ENCODE measurements around the gene NUDCD3.

The NUDCD3 gene

DNA sequence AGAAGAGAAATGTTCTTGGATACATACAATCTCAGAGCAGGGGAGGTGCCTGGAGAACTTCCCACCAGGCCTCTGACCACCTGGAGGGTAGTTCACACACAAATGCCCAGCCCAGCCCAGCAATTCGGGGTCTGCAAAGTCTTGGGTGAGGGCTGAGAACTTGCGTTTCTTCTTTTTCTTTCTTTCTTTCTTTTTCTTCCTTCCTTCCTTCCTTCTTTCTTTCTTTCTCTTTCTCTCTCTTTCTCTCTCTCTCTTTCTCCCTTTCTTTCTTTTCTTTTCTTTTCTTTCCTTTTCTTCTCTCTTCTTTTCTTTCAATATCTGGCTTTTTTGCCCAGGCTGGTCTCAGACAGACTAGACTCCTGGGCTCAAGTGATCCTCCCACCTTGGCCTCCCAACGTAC lies 28.3 kb upstream of the NUDCD3 start:
- TF ChIP-seq, protein P1, sequence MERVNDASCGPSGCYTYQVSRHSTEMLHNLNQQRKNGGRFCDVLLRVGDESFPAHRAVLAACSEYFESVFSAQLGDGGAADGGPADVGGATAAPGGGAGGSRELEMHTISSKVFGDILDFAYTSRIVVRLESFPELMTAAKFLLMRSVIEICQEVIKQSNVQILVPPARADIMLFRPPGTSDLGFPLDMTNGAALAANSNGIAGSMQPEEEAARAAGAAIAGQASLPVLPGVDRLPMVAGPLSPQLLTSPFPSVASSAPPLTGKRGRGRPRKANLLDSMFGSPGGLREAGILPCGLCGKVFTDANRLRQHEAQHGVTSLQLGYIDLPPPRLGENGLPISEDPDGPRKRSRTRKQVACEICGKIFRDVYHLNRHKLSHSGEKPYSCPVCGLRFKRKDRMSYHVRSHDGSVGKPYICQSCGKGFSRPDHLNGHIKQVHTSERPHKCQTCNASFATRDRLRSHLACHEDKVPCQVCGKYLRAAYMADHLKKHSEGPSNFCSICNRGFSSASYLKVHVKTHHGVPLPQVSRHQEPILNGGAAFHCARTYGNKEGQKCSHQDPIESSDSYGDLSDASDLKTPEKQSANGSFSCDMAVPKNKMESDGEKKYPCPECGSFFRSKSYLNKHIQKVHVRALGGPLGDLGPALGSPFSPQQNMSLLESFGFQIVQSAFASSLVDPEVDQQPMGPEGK (CRISPR knock-in tag; IDR thresholded peaks at IDR 0.05; ENCODE audit: borderline replicate concordance), result no peak
- TF ChIP-seq ZNF565 (CRISPR knock-in tag; conservative IDR thresholded peaks at IDR 0.05; ENCODE audit: low read depth), result no peak
- TF ChIP-seq GLIS3 (CRISPR knock-in tag; IDR thresholded peaks at IDR 0.05), result no peak
- no peak for TF ChIP-seq ESRRG (CRISPR knock-in tag; IDR thresholded peaks at IDR 0.05)
- TF ChIP-seq SNAI2 (CRISPR knock-in tag; IDR thresholded peaks at IDR 0.05), result no peak
- TF ChIP-seq ZNF8 (CRISPR knock-in tag; IDR thresholded peaks at IDR 0.05), result no peak
- no peak for TF ChIP-seq CSDC2 (CRISPR knock-in tag; IDR thresholded peaks at IDR 0.05)
- TF ChIP-seq TOX (CRISPR knock-in tag; IDR thresholded peaks at IDR 0.05; ENCODE audit: borderline replicate concordance), result no peak
- no peak for TF ChIP-seq ZFP3 (CRISPR knock-in tag; IDR thresholded peaks at IDR 0.05)
- TF ChIP-seq PPARA (CRISPR knock-in tag; IDR thresholded peaks at IDR 0.05; ENCODE audit: borderline replicate concordance), result no peak
- no peak for ATAC-seq

DNA sequence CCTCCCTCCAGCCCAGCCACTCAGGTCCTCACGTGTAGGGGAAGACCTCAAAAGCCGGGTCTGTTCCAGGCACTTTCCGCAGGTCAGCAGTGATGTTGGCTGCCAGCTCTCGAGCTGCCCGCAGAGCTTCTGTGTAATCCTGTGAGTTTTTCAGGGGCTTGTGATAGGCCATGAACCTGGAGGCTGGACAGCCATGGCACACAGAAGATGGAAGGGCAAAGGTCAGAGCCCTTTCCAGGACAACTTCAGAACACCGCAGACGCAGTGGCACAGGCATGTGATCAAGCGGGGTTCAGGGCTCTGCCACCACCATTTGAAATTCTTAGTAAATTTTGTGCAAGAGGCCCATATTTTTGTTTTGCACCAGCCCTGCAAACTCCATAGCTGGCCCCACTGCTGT lies 26.7 kb upstream of the NUDCD3 start:
- TF ChIP-seq SNAI2 (CRISPR knock-in tag; IDR thresholded peaks at IDR 0.05) (no peak), RARB (CRISPR knock-in tag; IDR thresholded peaks at IDR 0.05) (no peak), ZFP3 (CRISPR knock-in tag; IDR thresholded peaks at IDR 0.05) (no peak), ZNF70 (CRISPR knock-in tag; IDR thresholded peaks at IDR 0.05) (no peak), ZC3H10 (CRISPR knock-in tag; IDR thresholded peaks at IDR 0.05) (no peak)
- TF ChIP-seq, protein P2, sequence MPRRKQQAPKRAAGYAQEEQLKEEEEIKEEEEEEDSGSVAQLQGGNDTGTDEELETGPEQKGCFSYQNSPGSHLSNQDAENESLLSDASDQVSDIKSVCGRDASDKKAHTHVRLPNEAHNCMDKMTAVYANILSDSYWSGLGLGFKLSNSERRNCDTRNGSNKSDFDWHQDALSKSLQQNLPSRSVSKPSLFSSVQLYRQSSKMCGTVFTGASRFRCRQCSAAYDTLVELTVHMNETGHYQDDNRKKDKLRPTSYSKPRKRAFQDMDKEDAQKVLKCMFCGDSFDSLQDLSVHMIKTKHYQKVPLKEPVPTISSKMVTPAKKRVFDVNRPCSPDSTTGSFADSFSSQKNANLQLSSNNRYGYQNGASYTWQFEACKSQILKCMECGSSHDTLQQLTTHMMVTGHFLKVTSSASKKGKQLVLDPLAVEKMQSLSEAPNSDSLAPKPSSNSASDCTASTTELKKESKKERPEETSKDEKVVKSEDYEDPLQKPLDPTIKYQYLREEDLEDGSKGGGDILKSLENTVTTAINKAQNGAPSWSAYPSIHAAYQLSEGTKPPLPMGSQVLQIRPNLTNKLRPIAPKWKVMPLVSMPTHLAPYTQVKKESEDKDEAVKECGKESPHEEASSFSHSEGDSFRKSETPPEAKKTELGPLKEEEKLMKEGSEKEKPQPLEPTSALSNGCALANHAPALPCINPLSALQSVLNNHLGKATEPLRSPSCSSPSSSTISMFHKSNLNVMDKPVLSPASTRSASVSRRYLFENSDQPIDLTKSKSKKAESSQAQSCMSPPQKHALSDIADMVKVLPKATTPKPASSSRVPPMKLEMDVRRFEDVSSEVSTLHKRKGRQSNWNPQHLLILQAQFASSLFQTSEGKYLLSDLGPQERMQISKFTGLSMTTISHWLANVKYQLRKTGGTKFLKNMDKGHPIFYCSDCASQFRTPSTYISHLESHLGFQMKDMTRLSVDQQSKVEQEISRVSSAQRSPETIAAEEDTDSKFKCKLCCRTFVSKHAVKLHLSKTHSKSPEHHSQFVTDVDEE (CRISPR knock-in tag; IDR thresholded peaks at IDR 0.05), result no peak
- TF ChIP-seq, protein P3, sequence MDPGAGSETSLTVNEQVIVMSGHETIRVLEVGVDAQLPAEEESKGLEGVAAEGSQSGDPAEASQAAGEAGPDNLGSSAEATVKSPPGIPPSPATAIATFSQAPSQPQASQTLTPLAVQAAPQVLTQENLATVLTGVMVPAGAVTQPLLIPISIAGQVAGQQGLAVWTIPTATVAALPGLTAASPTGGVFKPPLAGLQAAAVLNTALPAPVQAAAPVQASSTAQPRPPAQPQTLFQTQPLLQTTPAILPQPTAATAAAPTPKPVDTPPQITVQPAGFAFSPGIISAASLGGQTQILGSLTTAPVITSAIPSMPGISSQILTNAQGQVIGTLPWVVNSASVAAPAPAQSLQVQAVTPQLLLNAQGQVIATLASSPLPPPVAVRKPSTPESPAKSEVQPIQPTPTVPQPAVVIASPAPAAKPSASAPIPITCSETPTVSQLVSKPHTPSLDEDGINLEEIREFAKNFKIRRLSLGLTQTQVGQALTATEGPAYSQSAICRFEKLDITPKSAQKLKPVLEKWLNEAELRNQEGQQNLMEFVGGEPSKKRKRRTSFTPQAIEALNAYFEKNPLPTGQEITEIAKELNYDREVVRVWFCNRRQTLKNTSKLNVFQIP (CRISPR knock-in tag; IDR thresholded peaks at IDR 0.05; ENCODE audit: borderline replicate concordance, low read depth), result no peak
- TF ChIP-seq, protein P4, sequence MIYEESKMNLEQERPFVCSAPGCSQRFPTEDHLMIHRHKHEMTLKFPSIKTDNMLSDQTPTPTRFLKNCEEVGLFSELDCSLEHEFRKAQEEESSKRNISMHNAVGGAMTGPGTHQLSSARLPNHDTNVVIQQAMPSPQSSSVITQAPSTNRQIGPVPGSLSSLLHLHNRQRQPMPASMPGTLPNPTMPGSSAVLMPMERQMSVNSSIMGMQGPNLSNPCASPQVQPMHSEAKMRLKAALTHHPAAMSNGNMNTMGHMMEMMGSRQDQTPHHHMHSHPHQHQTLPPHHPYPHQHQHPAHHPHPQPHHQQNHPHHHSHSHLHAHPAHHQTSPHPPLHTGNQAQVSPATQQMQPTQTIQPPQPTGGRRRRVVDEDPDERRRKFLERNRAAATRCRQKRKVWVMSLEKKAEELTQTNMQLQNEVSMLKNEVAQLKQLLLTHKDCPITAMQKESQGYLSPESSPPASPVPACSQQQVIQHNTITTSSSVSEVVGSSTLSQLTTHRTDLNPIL (CRISPR knock-in tag; IDR thresholded peaks at IDR 0.05; ENCODE audit: low read depth), result no peak
- no peak for ATAC-seq

DNA sequence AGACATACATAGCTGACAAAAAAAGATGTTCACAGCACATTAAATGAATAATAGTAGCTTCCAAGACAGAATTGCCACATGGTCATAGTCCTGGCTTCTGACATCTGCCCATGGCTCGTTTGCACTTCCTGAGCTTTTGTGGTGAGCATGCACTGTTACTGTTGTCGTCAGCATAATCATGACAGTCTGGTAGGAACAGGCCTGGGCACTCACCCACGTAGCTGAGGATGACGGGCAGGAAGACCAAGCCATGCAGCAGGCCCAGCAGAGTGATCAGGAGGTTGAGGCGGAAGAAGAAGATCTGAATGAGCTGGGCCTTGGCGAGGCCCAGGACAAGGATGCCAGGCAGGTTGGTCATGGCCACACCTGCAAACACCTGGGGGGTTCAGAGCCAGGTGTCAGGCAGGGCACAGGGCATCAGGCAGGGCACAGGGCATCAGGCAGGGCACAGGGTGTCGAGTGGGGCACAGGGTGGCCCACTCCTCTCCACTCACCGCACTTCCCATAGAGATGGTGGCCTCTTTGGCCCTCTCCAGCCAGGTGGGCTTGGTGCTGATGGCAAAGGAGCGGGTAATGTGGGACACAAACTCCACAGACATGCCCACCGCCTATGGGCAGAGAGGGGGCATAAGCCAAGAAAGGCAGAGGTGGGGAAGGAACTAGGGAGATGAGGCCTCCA lies 25.3 kb upstream of the NUDCD3 start:
- ATAC-seq, result no peak
- TF ChIP-seq RARB (CRISPR knock-in tag; IDR thresholded peaks at IDR 0.05) (no peak), GLIS3 (CRISPR knock-in tag; IDR thresholded peaks at IDR 0.05) (no peak), BACH2 (CRISPR knock-in tag; IDR thresholded peaks at IDR 0.05; ENCODE audit: borderline replicate concordance) (no peak), CSDC2 (CRISPR knock-in tag; IDR thresholded peaks at IDR 0.05) (no peak), PPARA (CRISPR knock-in tag; IDR thresholded peaks at IDR 0.05; ENCODE audit: borderline replicate concordance) (no peak), ZFP30 (CRISPR knock-in tag; IDR thresholded peaks at IDR 0.05) (no peak), ARNTL (CRISPR knock-in tag; IDR thresholded peaks at IDR 0.05; ENCODE audit: borderline replicate concordance, low read depth) (no peak), ZFP3 (CRISPR knock-in tag; IDR thresholded peaks at IDR 0.05) (no peak), TCF4 (CRISPR knock-in tag; IDR thresholded peaks at IDR 0.05; ENCODE audit: borderline replicate concordance) (no peak), ESRRG (CRISPR knock-in tag; IDR thresholded peaks at IDR 0.05) (no peak), ZNF8 (CRISPR knock-in tag; IDR thresholded peaks at IDR 0.05) (no peak), ZC3H10 (CRISPR knock-in tag; IDR thresholded peaks at IDR 0.05) (no peak), ZNF565 (CRISPR knock-in tag; conservative IDR thresholded peaks at IDR 0.05; ENCODE audit: low read depth) (no peak)
- TF ChIP-seq, protein P1 (CRISPR knock-in tag; IDR thresholded peaks at IDR 0.05; ENCODE audit: borderline replicate concordance), result no peak
- TF ChIP-seq, protein P3 (CRISPR knock-in tag; IDR thresholded peaks at IDR 0.05; ENCODE audit: borderline replicate concordance, low read depth), result no peak
- TF ChIP-seq, protein P2 (CRISPR knock-in tag; IDR thresholded peaks at IDR 0.05), result no peak

All from SK-N-SH treated with all-trans-retinoic acid at 6 μM for 48 hours (cell line).